Measurements from ENCODE around the gene NUTM2F. TPM values are rescaled to one million over a fixed set of nuclear protein-coding genes. Genes with fewer than 3 reads are reported as not detected.
A peak's percentile ranks its signal among the peaks of the same experiment; 100 is the strongest.
"Not testable (repeated sequence)": the region's sequence is repeated elsewhere in the genome, so short reads cannot be mapped to it uniquely, and the experiment has no call there.

The NUTM2F gene
- total and polyA plus RNA-seq, 2 donors (not counting 3 experiments of a cell fraction or from before 2014, with no cell fraction given) = not detected

GRCh38 chr9:94336445-94336844, 8.0 kb upstream of the NUTM2F start:
- H3K27me3 ChIP-seq (ENCODE audit: control insufficient read depth in 2 of 2, insufficient read depth in 2 of 2, low read length in 2 of 2); H4K20me1 ChIP-seq (replicated peaks; ENCODE audit: control insufficient read depth, extremely low read depth, insufficient read depth, low read length); CTCF ChIA-PET; DNase-seq (ENCODE audit: low read depth, low spot score); H3K9ac ChIP-seq (replicated peaks; ENCODE audit: extremely low read depth, insufficient read depth, low read length); H3K36me3 ChIP-seq (ENCODE audit: control insufficient read depth in 2 of 2, extremely low read depth in 1 of 2, insufficient read depth in 2 of 2, low read length in 2 of 2); H3K27ac ChIP-seq (ENCODE audit: insufficient read depth, low read depth, low read length); H3K4me3 ChIP-seq (replicated peaks in 1 of 3; ENCODE audit: insufficient read depth in 1 of 3, low read depth in 1 of 3, low read length in 3 of 3); BruUV-seq (replicated peaks); H3K4me2 ChIP-seq (ENCODE audit: insufficient read depth, low read length); H2AFZ ChIP-seq (ENCODE audit: low read depth, low read length); H3K9me3 ChIP-seq (replicated peaks; ENCODE audit: control insufficient read depth, insufficient read depth, low read length); POLR2A ChIA-PET; H3K9me1 ChIP-seq (replicated peaks; ENCODE audit: control insufficient read depth, extremely low read depth, insufficient read depth, low read length); dilution Hi-C loops (cut with MboI; ENCODE audit: extremely low pct_ligation_motif_present, low sequenced_read_pairs); H3K4me1 ChIP-seq (ENCODE audit: control insufficient read depth, extremely low read depth, insufficient read depth, low read length); intact Hi-C loops (cut with micrococcal nuclease); H3K79me2 ChIP-seq (ENCODE audit: control insufficient read depth, insufficient read depth, low read length); FAIRE-seq: not testable (repeated sequence)

- FAIRE-seq; H3K36me3 ChIP-seq (ENCODE audit: control insufficient read depth in 2 of 2, extremely low read depth in 1 of 2, insufficient read depth in 2 of 2, low read length in 2 of 2): not testable (repeated sequence)
Measured at GRCh38 chr9:94325583-94325982, 2.9 kb downstream of the NUTM2F start.

GRCh38 chr9:94323153-94323798, 5.2 kb downstream of the NUTM2F start:
- dilution Hi-C loops (cut with MboI; ENCODE audit: extremely low pct_ligation_motif_present, low sequenced_read_pairs); H3K9ac ChIP-seq (replicated peaks; ENCODE audit: extremely low read depth, insufficient read depth, low read length); H3K4me1 ChIP-seq (ENCODE audit: control insufficient read depth, extremely low read depth, insufficient read depth, low read length); H3K4me3 ChIP-seq (replicated peaks in 1 of 3; ENCODE audit: insufficient read depth in 1 of 3, low read depth in 1 of 3, low read length in 3 of 3); H4K20me1 ChIP-seq (replicated peaks; ENCODE audit: control insufficient read depth, extremely low read depth, insufficient read depth, low read length); H3K79me2 ChIP-seq (ENCODE audit: control insufficient read depth, insufficient read depth, low read length); H3K9me1 ChIP-seq (replicated peaks; ENCODE audit: control insufficient read depth, extremely low read depth, insufficient read depth, low read length); H3K9me3 ChIP-seq (replicated peaks; ENCODE audit: control insufficient read depth, insufficient read depth, low read length); POLR2A ChIA-PET; H2AFZ ChIP-seq (ENCODE audit: low read depth, low read length); intact Hi-C loops (cut with micrococcal nuclease); DNase-seq (ENCODE audit: low read depth, low spot score); H3K4me2 ChIP-seq (ENCODE audit: insufficient read depth, low read length); H3K27ac ChIP-seq (ENCODE audit: insufficient read depth, low read depth, low read length); BruUV-seq (replicated peaks); H3K36me3 ChIP-seq (ENCODE audit: control insufficient read depth in 2 of 2, extremely low read depth in 1 of 2, insufficient read depth in 2 of 2, low read length in 2 of 2); CTCF ChIA-PET; H3K27me3 ChIP-seq (ENCODE audit: control insufficient read depth in 2 of 2, insufficient read depth in 2 of 2, low read length in 2 of 2): not testable (repeated sequence)
- FAIRE-seq = peak; percentile 52

More at GRCh38 chr9:94325583-94325982, 2.9 kb downstream of the NUTM2F start:
- H3K4me2 ChIP-seq (ENCODE audit: insufficient read depth, low read length); intact Hi-C loops (cut with micrococcal nuclease); dilution Hi-C loops (cut with MboI; ENCODE audit: extremely low pct_ligation_motif_present, low sequenced_read_pairs); BruUV-seq (replicated peaks); H3K79me2 ChIP-seq (ENCODE audit: control insufficient read depth, insufficient read depth, low read length); POLR2A ChIA-PET; H2AFZ ChIP-seq (ENCODE audit: low read depth, low read length); DNase-seq (ENCODE audit: low read depth, low spot score); H3K27me3 ChIP-seq (ENCODE audit: control insufficient read depth in 2 of 2, insufficient read depth in 2 of 2, low read length in 2 of 2); H3K9me3 ChIP-seq (replicated peaks; ENCODE audit: control insufficient read depth, insufficient read depth, low read length); H3K4me1 ChIP-seq (ENCODE audit: control insufficient read depth, extremely low read depth, insufficient read depth, low read length); H4K20me1 ChIP-seq (replicated peaks; ENCODE audit: control insufficient read depth, extremely low read depth, insufficient read depth, low read length); H3K27ac ChIP-seq (ENCODE audit: insufficient read depth, low read depth, low read length); H3K9me1 ChIP-seq (replicated peaks; ENCODE audit: control insufficient read depth, extremely low read depth, insufficient read depth, low read length); H3K4me3 ChIP-seq (replicated peaks in 1 of 3; ENCODE audit: insufficient read depth in 1 of 3, low read depth in 1 of 3, low read length in 3 of 3); H3K9ac ChIP-seq (replicated peaks; ENCODE audit: extremely low read depth, insufficient read depth, low read length); CTCF ChIA-PET: not testable (repeated sequence)

GRCh38 chr9:94322342-94322940, 6.0 kb downstream of the NUTM2F start:
- CTCF ChIA-PET = not testable (repeated sequence)

More at GRCh38 chr9:94322342-94322940, 6.0 kb downstream of the NUTM2F start:
- H3K27me3 ChIP-seq (ENCODE audit: control insufficient read depth in 2 of 2, insufficient read depth in 2 of 2, low read length in 2 of 2); H3K4me1 ChIP-seq (ENCODE audit: control insufficient read depth, extremely low read depth, insufficient read depth, low read length); H4K20me1 ChIP-seq (replicated peaks; ENCODE audit: control insufficient read depth, extremely low read depth, insufficient read depth, low read length); H3K4me3 ChIP-seq (replicated peaks in 1 of 3; ENCODE audit: insufficient read depth in 1 of 3, low read depth in 1 of 3, low read length in 3 of 3); H3K79me2 ChIP-seq (ENCODE audit: control insufficient read depth, insufficient read depth, low read length); H3K4me2 ChIP-seq (ENCODE audit: insufficient read depth, low read length); H3K36me3 ChIP-seq (ENCODE audit: control insufficient read depth in 2 of 2, extremely low read depth in 1 of 2, insufficient read depth in 2 of 2, low read length in 2 of 2); BruUV-seq (replicated peaks); H3K9me1 ChIP-seq (replicated peaks; ENCODE audit: control insufficient read depth, extremely low read depth, insufficient read depth, low read length); H3K9me3 ChIP-seq (replicated peaks; ENCODE audit: control insufficient read depth, insufficient read depth, low read length); H3K27ac ChIP-seq (ENCODE audit: insufficient read depth, low read depth, low read length); FAIRE-seq; H2AFZ ChIP-seq (ENCODE audit: low read depth, low read length); dilution Hi-C loops (cut with MboI; ENCODE audit: extremely low pct_ligation_motif_present, low sequenced_read_pairs); POLR2A ChIA-PET; intact Hi-C loops (cut with micrococcal nuclease); H3K9ac ChIP-seq (replicated peaks; ENCODE audit: extremely low read depth, insufficient read depth, low read length); DNase-seq (ENCODE audit: low read depth, low spot score): not testable (repeated sequence)
